Amniotic stem cell (primary cell): ENCODE measurements around the gene XKR3.
"Not testable (repeated sequence)": the region's sequence is repeated elsewhere in the genome, so short reads cannot be mapped to it uniquely, and the experiment has no call there.

Experiments
- DNase-seq: peaks from one replicate; lab custom pipeline; 2025; lab: John Stamatoyannopoulos, UW

Gene XKR3

DNA sequence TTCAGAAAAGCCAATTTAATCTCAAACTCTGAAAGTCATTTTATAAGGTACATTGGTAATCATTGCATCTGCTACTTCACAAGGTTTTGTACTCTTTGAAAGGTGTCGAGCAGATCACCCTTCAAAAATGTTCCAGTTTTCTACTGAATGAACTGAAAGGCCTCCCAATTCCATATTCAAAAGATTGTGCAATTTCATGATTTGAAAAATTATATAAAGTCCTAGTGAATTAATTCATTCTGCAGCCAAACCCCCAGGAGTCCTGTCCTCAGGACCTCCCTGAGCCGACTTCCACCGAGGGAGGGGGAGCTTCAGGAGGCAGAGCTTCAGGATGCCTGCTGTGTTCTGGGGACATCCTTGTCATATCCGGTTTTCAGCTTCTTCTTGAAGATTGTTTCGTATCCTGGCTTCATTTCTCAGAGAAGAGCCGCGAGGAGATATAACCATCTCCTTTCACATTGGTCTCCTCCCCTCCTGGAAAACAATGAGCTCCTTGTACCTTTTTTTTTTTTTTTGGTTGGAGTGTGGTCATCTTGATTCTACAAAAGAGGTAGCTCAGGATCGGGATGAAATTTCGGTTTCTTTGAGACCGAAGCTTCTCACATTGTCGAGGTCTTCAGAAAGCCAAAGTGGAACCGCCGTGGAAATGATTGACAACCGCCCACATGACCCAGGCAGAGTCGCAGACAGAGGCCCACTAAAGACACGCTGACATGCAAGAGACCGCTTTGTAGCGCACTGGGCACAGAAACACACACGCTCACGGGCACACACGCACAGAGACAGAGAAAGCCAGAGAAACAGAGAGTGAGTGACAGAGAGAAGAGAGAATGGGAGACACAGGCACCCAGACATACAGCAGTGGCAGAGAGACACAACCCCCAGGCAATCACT lies 77.7 kb downstream of the XKR3 start:
- DNase-seq: not testable (repeated sequence)

DNA sequence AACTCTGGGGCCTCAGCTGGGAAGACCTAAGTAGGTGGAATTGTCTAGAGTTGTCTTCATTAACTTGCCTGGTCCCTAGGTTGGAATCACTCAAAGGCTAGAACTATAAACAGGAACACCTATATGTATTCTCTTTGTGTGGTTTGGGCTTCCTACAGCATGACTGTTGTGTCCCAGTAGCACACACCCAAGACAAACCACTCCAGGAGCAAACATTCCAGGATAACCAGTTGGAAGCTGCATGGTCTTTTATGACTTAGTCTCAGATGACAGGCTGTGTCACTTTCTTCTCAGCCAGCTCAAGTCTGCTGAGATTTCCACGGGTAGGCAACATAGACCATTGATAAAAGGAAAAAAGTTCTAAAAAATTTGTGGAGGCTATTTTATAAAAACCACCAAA lies 90.9 kb downstream of the XKR3 start:
- not testable (repeated sequence) for DNase-seq
